ENCODE measurements around the gene ZNF318.

- TF ChIP-seq CTCF (IDR thresholded peaks at IDR 0.05): no peak
- no peak for TF ChIP-seq POLR2A (IDR thresholded peaks at IDR 0.05)
Observed at GRCh38 chr6:43407296-43407695, 37.8 kb upstream of the ZNF318 start.
